GM12878 (cell line): ENCODE measurements around the gene ZNF83. TPM values are rescaled to one million over a fixed set of nuclear protein-coding genes. Genes with fewer than 3 reads are reported as not detected.

Source experiments
- polyA plus RNA-seq, 11 experiments: library from polyadenylated mRNA; depleted of rRNA in 4 of 11; unstranded in 6 of 11; stranded (reverse) in 5 of 11; fragments of >200 nt; fragmentation: Nextera tagmentation in 4 of 11; fragmentation: Illumina TruSeq in 1 of 11; extraction: Ambion mirVana in 4 of 11; extraction: Trizol in 1 of 11; gene quantifications; 1 replicate in 1 of 11; 2 replicates in 10 of 11; pipeline versions ENCODE4 v1.2.1 to v1.2.3, GENCODE V29; 2011 to 2016; ENCODE audit warnings: inconsistent platforms in 2 of 11, missing spikeins in 2 of 11, low read depth in 1 of 11
- small RNA-seq: library from RNA; depleted of rRNA; stranded (forward); fragments of <200 nt; gene quantifications from one replicate; pipeline ENCODE3, GENCODE V24; 2014
- total RNA-seq, 4 experiments: library from RNA; depleted of rRNA in 3 of 4; stranded (reverse); fragments of >200 nt in 3 of 4; fragmentation: Illumina TruSeq in 1 of 4; extraction: Trizol in 1 of 4; gene quantifications; 2 replicates each; pipeline versions ENCODE4 v1.2.1 to v1.2.3, GENCODE V29; 2013 to 2021

The ZNF83 gene
- total and polyA plus RNA-seq, 10 of the 15 experiments (the other 5 are each of a cell fraction or from before 2014, with no cell fraction given) = 9.9 to 90.1 (median 18.7) TPM

Small RNA genes within 50 kb of the gene (small RNA-seq; reads per million reads assigned to genes)
- not detected for gene RPL39P34

Other genes with a start within 250 kb of the ZNF83 start
Only the 7 nearest of the 9 such genes appear.
- gene ZNF534, start 209.2 kb downstream of the ZNF83 start, total RNA-seq (2014; rRNA removed) = not detected in 2 replicates
- gene ZNF534, start 209.2 kb downstream of the ZNF83 start, total RNA-seq (2014; rRNA removed; fragmentation: Illumina TruSeq; extraction: Trizol) = not detected in 2 replicates
- not detected in 2 replicates for gene ZNF534, start 209.2 kb downstream of the ZNF83 start, total RNA-seq (2021)
- gene ZNF534, start 209.2 kb downstream of the ZNF83 start, polyA plus RNA-seq (2011; rRNA removed) = not detected in 2 replicates
- gene ZNF534, start 209.2 kb downstream of the ZNF83 start, polyA plus RNA-seq (2014; fragmentation: Illumina TruSeq; extraction: Trizol) = not detected in 2 replicates
- not detected for gene ZNF534, start 209.2 kb downstream of the ZNF83 start, polyA plus RNA-seq (2014; fragmentation: Nextera tagmentation; extraction: Ambion mirVana)
- gene ZNF534, start 209.2 kb downstream of the ZNF83 start, polyA plus RNA-seq (2014; rRNA removed) = not detected in 2 replicates
- under 1 TPM; 0.39 to 0.79 TPM for gene ZNF534, start 209.2 kb downstream of the ZNF83 start, polyA plus RNA-seq (2016; fragmentation: Nextera tagmentation; extraction: Ambion mirVana)
- not detected in 2 replicates for gene ZNF578, start 184.8 kb downstream of the ZNF83 start, total RNA-seq (2014; rRNA removed)
- 0.13 TPM in 1 of 2 replicates, not detected in the other for gene ZNF578, start 184.8 kb downstream of the ZNF83 start, total RNA-seq (2014; rRNA removed; fragmentation: Illumina TruSeq; extraction: Trizol)
- gene ZNF578, start 184.8 kb downstream of the ZNF83 start, total RNA-seq (2021) = 0.10 TPM in 1 of 2 replicates, not detected in the other
- gene ZNF578, start 184.8 kb downstream of the ZNF83 start, polyA plus RNA-seq (2011; rRNA removed) = 0.04 TPM in 1 of 2 replicates, not detected in the other
- 0.03 and 0.18 TPM in 2 replicates for gene ZNF578, start 184.8 kb downstream of the ZNF83 start, polyA plus RNA-seq (2014; fragmentation: Illumina TruSeq; extraction: Trizol)
- gene ZNF578, start 184.8 kb downstream of the ZNF83 start, polyA plus RNA-seq (2014; fragmentation: Nextera tagmentation; extraction: Ambion mirVana) = under 1 TPM in 1 of 2 experiments, not detected in 1; 0.14 TPM
- 0.24 TPM in 1 of 2 replicates, not detected in the other for gene ZNF578, start 184.8 kb downstream of the ZNF83 start, polyA plus RNA-seq (2014; rRNA removed)
- gene ZNF578, start 184.8 kb downstream of the ZNF83 start, polyA plus RNA-seq (2016; fragmentation: Nextera tagmentation; extraction: Ambion mirVana) = under 1 TPM in 1 of 2 experiments, not detected in 1; 0.43 TPM
- gene ZNF808, start 110.7 kb downstream of the ZNF83 start, total RNA-seq (2014; rRNA removed) = 8.9 and 10.5 TPM in 2 replicates
- gene ZNF808, start 110.7 kb downstream of the ZNF83 start, total RNA-seq (2014; rRNA removed; fragmentation: Illumina TruSeq; extraction: Trizol) = 16.4 and 16.7 TPM in 2 replicates
- 13.8 and 20.2 TPM in 2 replicates for gene ZNF808, start 110.7 kb downstream of the ZNF83 start, total RNA-seq (2021)
- 17.2 and 25.8 TPM in 2 replicates for gene ZNF808, start 110.7 kb downstream of the ZNF83 start, polyA plus RNA-seq (2011; rRNA removed)
- 7.8 and 8.6 TPM in 2 replicates for gene ZNF808, start 110.7 kb downstream of the ZNF83 start, polyA plus RNA-seq (2014; fragmentation: Illumina TruSeq; extraction: Trizol)
- gene ZNF808, start 110.7 kb downstream of the ZNF83 start, polyA plus RNA-seq (2014; fragmentation: Nextera tagmentation; extraction: Ambion mirVana) = 1 to 10 TPM; 2.1 to 3.7 TPM
- gene ZNF808, start 110.7 kb downstream of the ZNF83 start, polyA plus RNA-seq (2014; rRNA removed) = 4.2 and 5.4 TPM in 2 replicates
- 1 to 10 TPM; 6.1 to 6.7 TPM for gene ZNF808, start 110.7 kb downstream of the ZNF83 start, polyA plus RNA-seq (2016; fragmentation: Nextera tagmentation; extraction: Ambion mirVana)
- 8.2 and 11.1 TPM in 2 replicates for gene ZNF701, start 68.1 kb downstream of the ZNF83 start, total RNA-seq (2014; rRNA removed)
- gene ZNF701, start 68.1 kb downstream of the ZNF83 start, total RNA-seq (2014; rRNA removed; fragmentation: Illumina TruSeq; extraction: Trizol) = 9.8 and 10.8 TPM in 2 replicates
- gene ZNF701, start 68.1 kb downstream of the ZNF83 start, total RNA-seq (2021) = 8.8 and 11.5 TPM in 2 replicates
- gene ZNF701, start 68.1 kb downstream of the ZNF83 start, polyA plus RNA-seq (2011; rRNA removed) = 18.1 and 20.3 TPM in 2 replicates
- gene ZNF701, start 68.1 kb downstream of the ZNF83 start, polyA plus RNA-seq (2014; fragmentation: Illumina TruSeq; extraction: Trizol) = 5.7 and 7.1 TPM in 2 replicates
- 1 to 10 TPM; 3.1 to 3.7 TPM for gene ZNF701, start 68.1 kb downstream of the ZNF83 start, polyA plus RNA-seq (2014; fragmentation: Nextera tagmentation; extraction: Ambion mirVana)
- gene ZNF701, start 68.1 kb downstream of the ZNF83 start, polyA plus RNA-seq (2014; rRNA removed) = 5.4 and 6.8 TPM in 2 replicates
- gene ZNF701, start 68.1 kb downstream of the ZNF83 start, polyA plus RNA-seq (2016; fragmentation: Nextera tagmentation; extraction: Ambion mirVana) = 1 to 10 TPM; 7.7 to 8.9 TPM
- 6.1 and 6.3 TPM in 2 replicates for gene ZNF611, start 96.7 kb upstream of the ZNF83 start, total RNA-seq (2014; rRNA removed)
- 9.4 and 9.5 TPM in 2 replicates for gene ZNF611, start 96.7 kb upstream of the ZNF83 start, total RNA-seq (2014; rRNA removed; fragmentation: Illumina TruSeq; extraction: Trizol)
- 16.1 and 16.8 TPM in 2 replicates for gene ZNF611, start 96.7 kb upstream of the ZNF83 start, total RNA-seq (2021)
- 8.7 and 9.0 TPM in 2 replicates for gene ZNF611, start 96.7 kb upstream of the ZNF83 start, polyA plus RNA-seq (2011; rRNA removed)
- gene ZNF611, start 96.7 kb upstream of the ZNF83 start, polyA plus RNA-seq (2014; fragmentation: Illumina TruSeq; extraction: Trizol) = 6.5 and 11.9 TPM in 2 replicates
- 1 to 10 TPM; 1.4 to 2.3 TPM for gene ZNF611, start 96.7 kb upstream of the ZNF83 start, polyA plus RNA-seq (2014; fragmentation: Nextera tagmentation; extraction: Ambion mirVana)
- gene ZNF611, start 96.7 kb upstream of the ZNF83 start, polyA plus RNA-seq (2014; rRNA removed) = 5.8 and 7.1 TPM in 2 replicates
- 10 to 100 TPM; 11.3 to 12.4 TPM for gene ZNF611, start 96.7 kb upstream of the ZNF83 start, polyA plus RNA-seq (2016; fragmentation: Nextera tagmentation; extraction: Ambion mirVana)
- gene ZNF600, start 148.4 kb upstream of the ZNF83 start, total RNA-seq (2014; rRNA removed) = 9.4 and 11.1 TPM in 2 replicates
- gene ZNF600, start 148.4 kb upstream of the ZNF83 start, total RNA-seq (2014; rRNA removed; fragmentation: Illumina TruSeq; extraction: Trizol) = 14.8 and 15.1 TPM in 2 replicates
- 10.2 and 12.0 TPM in 2 replicates for gene ZNF600, start 148.4 kb upstream of the ZNF83 start, total RNA-seq (2021)
- 25.6 and 31.4 TPM in 2 replicates for gene ZNF600, start 148.4 kb upstream of the ZNF83 start, polyA plus RNA-seq (2011; rRNA removed)
- gene ZNF600, start 148.4 kb upstream of the ZNF83 start, polyA plus RNA-seq (2014; fragmentation: Illumina TruSeq; extraction: Trizol) = 19.1 and 23.3 TPM in 2 replicates
- 10 to 100 TPM in 1 of 2 experiments, 1 to 10 TPM in 1; 9.5 to 10.4 TPM for gene ZNF600, start 148.4 kb upstream of the ZNF83 start, polyA plus RNA-seq (2014; fragmentation: Nextera tagmentation; extraction: Ambion mirVana)
- gene ZNF600, start 148.4 kb upstream of the ZNF83 start, polyA plus RNA-seq (2014; rRNA removed) = 8.8 and 17.3 TPM in 2 replicates
- gene ZNF600, start 148.4 kb upstream of the ZNF83 start, polyA plus RNA-seq (2016; fragmentation: Nextera tagmentation; extraction: Ambion mirVana) = 10 to 100 TPM; 11.2 to 11.7 TPM
- 6.7 and 7.8 TPM in 2 replicates for gene ZNF28, start 183.3 kb upstream of the ZNF83 start, total RNA-seq (2014; rRNA removed)
- gene ZNF28, start 183.3 kb upstream of the ZNF83 start, total RNA-seq (2014; rRNA removed; fragmentation: Illumina TruSeq; extraction: Trizol) = 16.1 and 17.5 TPM in 2 replicates
- gene ZNF28, start 183.3 kb upstream of the ZNF83 start, total RNA-seq (2021) = 9.5 TPM in 2 replicates
- gene ZNF28, start 183.3 kb upstream of the ZNF83 start, polyA plus RNA-seq (2011; rRNA removed) = 17.5 and 28.6 TPM in 2 replicates
- gene ZNF28, start 183.3 kb upstream of the ZNF83 start, polyA plus RNA-seq (2014; fragmentation: Illumina TruSeq; extraction: Trizol) = 6.8 and 8.3 TPM in 2 replicates
- 10 to 100 TPM; 22.6 to 31.1 TPM for gene ZNF28, start 183.3 kb upstream of the ZNF83 start, polyA plus RNA-seq (2014; fragmentation: Nextera tagmentation; extraction: Ambion mirVana)
- 4.8 and 5.9 TPM in 2 replicates for gene ZNF28, start 183.3 kb upstream of the ZNF83 start, polyA plus RNA-seq (2014; rRNA removed)
- gene ZNF28, start 183.3 kb upstream of the ZNF83 start, polyA plus RNA-seq (2016; fragmentation: Nextera tagmentation; extraction: Ambion mirVana) = 10 to 100 TPM; 14.6 to 18.8 TPM